Neuron (in vitro differentiated cells): Measurements from ENCODE around the gene VCL.
"Not testable (repeated sequence)": the region's sequence is repeated elsewhere in the genome, so short reads cannot be mapped to it uniquely, and the experiment has no call there.

Experiments used
- H2AFZ ChIP-seq: one replicate; pipeline ENCODE4 v1.6.1; 2013; ENCODE audit warnings: low read depth, mild to moderate bottlenecking, inconsistent platforms, low read length, moderate library complexity
- H3K27me3 ChIP-seq: one replicate; pipeline ENCODE4 v1.6.1; 2013; ENCODE audit warnings: low read length; ENCODE audit not compliant: insufficient read depth
- H3K36me3 ChIP-seq: one replicate; pipeline ENCODE4 v1.6.1; 2013; ENCODE audit warnings: low read length; ENCODE audit not compliant: insufficient read depth
- H3K4me1 ChIP-seq: one replicate; pipeline ENCODE4 v1.6.1; 2013; ENCODE audit warnings: low read length; ENCODE audit not compliant: insufficient read depth
- H3K4me3 ChIP-seq: 2 replicates; pipeline ENCODE4 v1.5.1; 2013; ENCODE audit warnings: mild to moderate bottlenecking, low read length, moderate library complexity
- H3K9me3 ChIP-seq: one replicate; pipeline ENCODE4 v1.6.1; 2013; ENCODE audit warnings: low read length

The VCL gene

DNA sequence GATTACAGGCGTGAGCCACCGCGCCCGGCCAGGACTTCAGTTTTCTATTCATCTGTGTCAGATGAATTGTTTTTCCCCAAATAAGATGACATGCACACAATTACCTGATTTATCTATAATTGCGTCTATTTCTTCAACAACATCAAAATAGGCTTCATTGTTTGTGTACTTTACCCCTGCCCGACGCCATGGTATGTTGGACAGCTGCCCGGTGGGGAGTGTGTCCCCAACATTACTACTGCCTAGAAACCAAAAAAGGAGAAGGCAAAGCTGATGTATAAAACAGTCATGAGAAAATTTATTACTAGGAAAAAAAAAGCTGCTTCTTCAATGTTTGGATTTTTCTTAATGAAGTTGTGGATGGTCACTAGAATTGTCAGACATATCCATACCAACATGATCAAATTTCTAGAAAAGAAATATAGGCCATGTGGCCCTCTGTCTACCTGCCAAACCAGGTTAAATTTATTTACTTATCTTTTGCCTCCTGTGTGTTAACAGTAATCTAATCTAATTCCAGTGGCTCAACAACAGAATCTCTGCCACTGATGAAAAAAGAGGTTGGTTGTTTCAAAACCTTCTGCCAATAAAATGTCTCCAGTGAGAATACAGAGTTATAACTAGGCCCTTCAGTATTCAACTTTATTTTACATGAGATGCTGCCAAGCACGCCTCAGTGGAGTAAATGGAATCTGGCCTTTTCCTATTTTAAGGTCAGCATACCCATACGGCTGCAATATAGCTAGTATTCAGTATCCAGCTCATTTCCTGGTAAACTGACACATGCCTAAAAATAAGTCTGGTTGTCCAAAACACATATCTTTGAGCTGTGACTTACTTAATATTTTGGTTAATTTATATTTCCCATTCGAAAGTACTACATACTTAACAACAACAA lies 136.3 kb downstream of the VCL start:
- Histone ChIP-seq H3K4me3 (no peak overlapping the region), H3K27me3 (no peaks in the 10 kb centered on the region), H3K36me3 (peaks cover 80% of the 10 kb centered on the region), H3K9me3 (peaks cover 2% of the 10 kb centered on the region), H3K4me1 (no peaks in the 10 kb centered on the region), H2AFZ (no peak overlapping the region)

DNA sequence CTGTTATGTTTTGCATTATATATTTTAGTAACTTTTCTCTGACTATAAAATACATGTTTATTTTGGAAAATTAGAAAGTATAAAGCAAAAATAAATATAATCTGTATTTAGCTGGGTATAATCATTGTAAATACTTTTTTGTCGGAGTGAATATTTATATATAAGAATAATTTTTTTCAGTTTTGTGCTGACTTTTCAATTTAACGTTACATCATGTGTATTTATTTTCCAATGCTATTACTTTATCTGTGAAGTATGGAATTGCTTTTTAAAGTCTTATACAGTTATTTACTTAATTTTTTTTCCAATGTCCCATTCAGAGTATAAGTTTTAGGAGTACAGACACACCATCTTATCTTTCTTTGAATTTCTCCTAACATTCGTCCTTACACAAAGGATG lies 137.5 kb downstream of the VCL start:
- Histone ChIP-seq H3K4me1 (no peaks in the 10 kb centered on the region), H2AFZ (no peak overlapping the region), H3K27me3 (no peaks in the 10 kb centered on the region), H3K9me3 (peaks cover 6% of the 10 kb centered on the region), H3K4me3 (no peak overlapping the region), H3K36me3 (peaks cover 72% of the 10 kb centered on the region)

DNA sequence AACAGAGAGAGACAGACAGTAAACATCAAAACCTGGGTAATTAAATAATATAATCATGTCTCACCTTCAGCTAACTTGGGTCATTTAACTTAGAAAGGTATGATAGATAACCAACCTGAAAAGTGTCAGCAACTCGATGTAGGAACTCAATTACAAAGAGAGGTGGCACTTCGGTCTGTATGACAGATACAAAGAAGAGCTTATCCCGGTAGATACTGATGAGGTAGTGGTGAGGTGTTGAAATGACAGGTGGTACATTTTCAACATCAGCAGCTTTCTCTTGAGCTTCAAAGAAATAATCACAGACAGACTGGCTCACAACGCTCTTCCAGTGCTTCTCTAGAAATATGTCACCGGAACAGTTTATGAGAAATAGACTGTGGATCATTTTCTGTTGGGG lies 140.1 kb downstream of the VCL start:
- H2AFZ ChIP-seq = no peak overlapping the region
- peaks cover 66% of the 10 kb centered on the region for H3K36me3 ChIP-seq
- peaks cover 6% of the 10 kb centered on the region for H3K9me3 ChIP-seq
- H3K4me1 ChIP-seq = no peaks in the 10 kb centered on the region
- no peak overlapping the region for H3K4me3 ChIP-seq
- no peaks in the 10 kb centered on the region for H3K27me3 ChIP-seq

DNA sequence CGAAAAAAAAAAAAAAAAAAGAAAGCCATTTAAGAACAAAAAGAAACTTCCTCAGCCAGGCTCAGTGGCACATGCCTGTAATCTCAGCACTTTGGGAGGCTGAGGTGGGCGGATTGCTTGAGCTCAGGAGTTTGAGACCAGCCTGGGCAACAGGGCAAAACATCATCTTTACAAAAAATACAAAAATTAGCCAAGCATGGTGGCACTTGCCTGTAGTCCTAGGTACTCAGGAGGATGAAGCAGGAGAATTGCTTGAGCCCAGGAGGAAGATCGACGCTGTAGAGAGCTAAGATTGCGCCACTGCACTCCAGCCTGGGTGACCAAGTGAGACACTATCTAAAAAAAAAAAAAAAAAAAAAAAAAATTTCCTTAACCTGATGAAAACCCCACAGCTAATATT lies 140.7 kb downstream of the VCL start:
- not testable (repeated sequence) for H3K9me3 ChIP-seq, H3K27me3 ChIP-seq, H3K4me3 ChIP-seq, H2AFZ ChIP-seq, H3K4me1 ChIP-seq
- peaks cover 60% of the 10 kb centered on the region for H3K36me3 ChIP-seq

DNA sequence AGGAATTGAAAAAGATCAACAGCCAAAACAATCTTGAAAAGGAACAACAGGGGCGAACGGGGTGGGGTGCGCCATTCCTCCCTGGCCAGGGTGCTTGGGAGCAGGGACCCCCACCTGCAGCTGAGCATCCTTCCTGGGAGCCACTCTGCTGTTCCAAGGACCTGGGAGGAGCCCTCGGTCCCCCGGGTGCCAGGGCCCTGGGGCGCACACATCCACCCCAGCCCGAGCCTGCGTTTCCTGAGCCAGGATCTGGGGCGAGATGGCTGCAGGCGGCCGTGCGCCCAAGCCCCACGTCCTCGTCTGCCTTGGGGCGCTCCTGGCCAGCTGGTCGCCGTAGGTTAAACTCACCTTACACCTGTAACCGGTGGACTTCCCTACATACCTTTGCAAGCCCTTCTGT lies 142.1 kb downstream of the VCL start:
- H3K27me3 ChIP-seq = no peaks in the 10 kb centered on the region
- H3K9me3 ChIP-seq = peaks cover 6% of the 10 kb centered on the region
- H3K4me1 ChIP-seq = no peaks in the 10 kb centered on the region
- H2AFZ ChIP-seq = no peak overlapping the region
- H3K36me3 ChIP-seq = peaks cover 49% of the 10 kb centered on the region
- H3K4me3 ChIP-seq = no peak overlapping the region

DNA sequence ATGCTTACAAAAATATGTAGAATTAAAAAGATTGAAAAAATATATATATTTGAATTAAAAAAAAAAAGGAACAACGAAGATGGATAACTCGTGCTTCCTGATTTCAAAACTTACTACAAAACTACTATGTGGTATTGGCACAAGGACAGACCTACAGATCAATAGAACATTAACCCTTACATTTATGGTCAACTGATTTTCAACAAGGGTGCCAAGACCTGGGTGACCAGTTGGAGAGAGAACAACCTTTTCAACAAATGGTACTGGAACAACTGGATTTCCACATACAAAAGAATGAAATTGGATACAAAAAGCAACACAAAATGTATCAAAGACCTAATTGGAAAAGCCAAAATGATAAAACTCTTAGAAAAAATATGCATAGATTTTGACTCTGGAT lies 142.6 kb downstream of the VCL start:
- Histone ChIP-seq H3K4me1 (no peaks in the 10 kb centered on the region), H3K9me3 (peaks cover 6% of the 10 kb centered on the region), H3K27me3 (no peaks in the 10 kb centered on the region), H3K36me3 (peaks cover 49% of the 10 kb centered on the region), H3K4me3 (no peak overlapping the region), H2AFZ (no peak overlapping the region)

DNA sequence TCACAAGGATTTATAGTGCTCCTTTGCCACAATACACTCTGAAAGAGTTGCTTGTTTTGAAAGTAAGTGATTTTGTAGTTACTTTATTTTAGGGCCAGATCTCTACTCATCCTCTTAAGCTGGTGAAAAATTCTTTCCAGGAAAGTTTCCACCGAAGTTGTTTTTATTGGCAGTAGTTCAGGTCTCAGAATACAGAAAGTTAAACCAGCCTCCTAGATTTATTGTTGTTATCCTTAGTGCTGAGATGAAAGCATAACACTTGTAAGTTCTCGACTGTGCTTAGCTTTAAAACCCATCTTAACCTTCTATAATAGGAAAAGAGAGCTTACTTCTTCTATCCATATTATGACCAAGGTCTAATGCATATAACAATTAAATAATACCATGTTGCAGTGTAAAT lies 147.2 kb downstream of the VCL start:
- peaks cover 27% of the 10 kb centered on the region for H3K36me3 ChIP-seq
- H3K4me3 ChIP-seq = no peak overlapping the region
- peaks cover under 1% of the 10 kb centered on the region for H3K9me3 ChIP-seq
- no peak overlapping the region for H2AFZ ChIP-seq
- peaks cover 8% of the 10 kb centered on the region for H3K4me1 ChIP-seq
- no peaks in the 10 kb centered on the region for H3K27me3 ChIP-seq

DNA sequence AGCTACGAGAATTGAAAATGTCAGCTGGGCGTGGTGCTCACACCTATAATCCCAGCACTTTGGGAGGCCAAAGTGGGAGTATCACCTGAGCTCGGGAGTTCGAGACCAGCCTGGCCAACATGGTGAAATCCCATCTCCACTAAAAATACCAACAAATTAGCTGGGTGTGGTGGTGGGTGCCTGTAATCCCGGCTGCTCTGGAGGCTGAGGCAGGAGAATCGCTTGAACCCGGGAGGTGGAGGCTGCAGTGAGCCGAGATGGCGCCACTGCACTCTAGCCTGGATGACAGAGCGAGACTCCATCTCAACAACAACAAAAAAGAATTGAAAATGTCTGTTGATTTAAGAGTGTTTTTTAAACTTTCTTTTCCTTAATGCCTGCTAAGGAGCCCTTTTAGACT lies 149.1 kb downstream of the VCL start:
- not testable (repeated sequence) for H3K9me3 ChIP-seq, H3K4me3 ChIP-seq, H2AFZ ChIP-seq, H3K27me3 ChIP-seq
- H3K4me1 ChIP-seq = peaks cover 11% of the 10 kb centered on the region
- H3K36me3 ChIP-seq = peaks cover 22% of the 10 kb centered on the region

DNA sequence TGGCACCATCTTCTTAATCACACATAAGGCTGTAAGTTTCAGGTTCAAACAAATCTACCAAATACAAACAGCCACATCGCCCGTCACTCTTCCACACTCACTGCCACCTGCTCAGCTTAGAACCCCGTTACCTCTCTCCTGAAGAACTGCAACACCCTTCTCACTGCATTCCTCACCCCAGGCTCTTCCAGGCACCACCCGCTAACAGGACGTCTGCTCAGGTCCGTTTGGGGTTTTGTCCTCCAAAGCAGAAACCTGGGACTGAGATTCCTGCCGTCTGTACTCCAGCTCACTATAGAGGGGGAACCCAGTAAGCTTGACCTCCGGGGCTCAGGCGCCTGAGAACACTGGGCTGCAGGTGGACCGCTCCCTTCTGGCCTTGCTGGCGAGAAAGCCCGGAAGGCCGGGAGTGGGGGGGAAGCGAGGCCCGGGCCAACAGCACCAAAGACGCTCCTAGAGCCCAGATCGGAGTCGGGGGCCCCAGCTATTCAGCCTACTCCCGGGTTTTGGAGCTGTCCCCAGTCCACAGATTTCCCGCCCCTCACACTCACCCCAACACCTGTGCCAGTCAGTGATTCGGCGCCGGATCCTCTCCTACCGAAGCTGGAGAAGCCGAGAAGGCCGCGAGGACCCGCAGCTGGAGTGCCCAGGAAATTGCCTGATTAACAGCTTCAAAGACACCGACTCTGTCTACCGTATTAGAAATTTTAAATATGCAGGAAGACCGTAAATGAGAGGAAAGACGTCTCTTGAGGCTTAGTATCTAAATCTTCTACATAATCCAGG lies 152.5 kb downstream of the VCL start, which contains the start of gene AP3M1:
TSS of gene AP3M1 (minus strand) at position 625 of the 786 bp plus-strand sequence. CDS start 12,449 bp downstream, outside the sequence.
- peak within 1 kb of the TSS; percentile 78 for H3K4me3 ChIP-seq
- peaks cover 24% of the 10 kb centered on the region for H3K4me1 ChIP-seq
- H3K36me3 ChIP-seq = peaks cover 15% of the 10 kb centered on the region
- no peaks in the 10 kb centered on the region for H3K27me3 ChIP-seq
- no peaks in the 10 kb centered on the region for H3K9me3 ChIP-seq
- peak within 1 kb of the TSS; percentile 41 for H2AFZ ChIP-seq

DNA sequence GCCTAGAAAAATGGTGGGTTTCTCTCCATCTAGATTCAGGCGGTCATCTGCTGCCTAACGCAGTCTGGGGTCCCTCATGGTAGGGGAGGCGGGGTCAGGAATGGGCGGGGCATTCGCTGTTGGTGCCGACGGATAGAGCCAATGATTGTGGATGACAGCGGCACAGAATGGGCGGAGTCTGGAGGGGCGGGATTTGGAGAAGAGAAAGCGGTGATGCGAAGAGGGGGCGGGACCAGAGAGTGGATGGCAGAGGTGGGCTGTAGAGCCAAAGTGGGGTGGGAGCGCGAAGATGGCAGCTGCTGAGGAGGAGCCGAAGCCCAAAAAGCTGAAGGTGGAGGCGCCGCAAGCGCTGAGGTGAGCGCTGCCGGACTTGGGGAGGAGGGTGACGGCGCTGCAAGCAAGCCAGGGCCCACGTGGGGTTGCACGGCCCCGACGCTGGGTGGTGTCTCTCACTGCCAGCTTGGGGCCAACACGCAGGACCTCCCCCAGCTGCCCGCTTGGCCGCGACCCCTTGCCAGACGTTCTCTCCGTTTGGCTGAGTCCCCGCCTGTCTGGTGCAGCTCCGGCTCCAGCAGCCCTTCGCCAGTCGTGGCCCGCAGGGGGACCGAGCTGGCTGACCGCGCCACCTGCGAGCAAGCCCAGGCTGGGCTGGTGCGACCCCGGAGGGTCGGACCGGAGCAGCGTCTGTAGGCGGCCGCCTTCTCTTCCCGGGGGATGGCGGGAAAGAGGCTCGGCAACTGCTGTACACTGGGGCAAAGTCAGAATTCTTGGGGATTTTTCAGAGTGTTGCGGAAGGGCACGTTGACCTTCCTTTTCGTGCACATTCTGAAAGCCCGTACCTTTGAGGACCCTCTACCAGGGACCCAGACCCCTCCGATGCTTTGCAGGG lies 153.3 kb downstream of the VCL start, which contains the start of gene ADK:
TSS of gene ADK (plus strand) at position 232 of the 889 bp plus-strand sequence. CDS start at position 290, 58 bp downstream.
- Histone ChIP-seq H3K9me3 (no peaks in the 10 kb centered on the region), H2AFZ (peak within 1 kb of the TSS; percentile 41), H3K36me3 (peaks cover 8% of the 10 kb centered on the region), H3K4me1 (peaks cover 24% of the 10 kb centered on the region), H3K27me3 (no peaks in the 10 kb centered on the region), H3K4me3 (peak within 1 kb of the TSS; percentile 78)

DNA sequence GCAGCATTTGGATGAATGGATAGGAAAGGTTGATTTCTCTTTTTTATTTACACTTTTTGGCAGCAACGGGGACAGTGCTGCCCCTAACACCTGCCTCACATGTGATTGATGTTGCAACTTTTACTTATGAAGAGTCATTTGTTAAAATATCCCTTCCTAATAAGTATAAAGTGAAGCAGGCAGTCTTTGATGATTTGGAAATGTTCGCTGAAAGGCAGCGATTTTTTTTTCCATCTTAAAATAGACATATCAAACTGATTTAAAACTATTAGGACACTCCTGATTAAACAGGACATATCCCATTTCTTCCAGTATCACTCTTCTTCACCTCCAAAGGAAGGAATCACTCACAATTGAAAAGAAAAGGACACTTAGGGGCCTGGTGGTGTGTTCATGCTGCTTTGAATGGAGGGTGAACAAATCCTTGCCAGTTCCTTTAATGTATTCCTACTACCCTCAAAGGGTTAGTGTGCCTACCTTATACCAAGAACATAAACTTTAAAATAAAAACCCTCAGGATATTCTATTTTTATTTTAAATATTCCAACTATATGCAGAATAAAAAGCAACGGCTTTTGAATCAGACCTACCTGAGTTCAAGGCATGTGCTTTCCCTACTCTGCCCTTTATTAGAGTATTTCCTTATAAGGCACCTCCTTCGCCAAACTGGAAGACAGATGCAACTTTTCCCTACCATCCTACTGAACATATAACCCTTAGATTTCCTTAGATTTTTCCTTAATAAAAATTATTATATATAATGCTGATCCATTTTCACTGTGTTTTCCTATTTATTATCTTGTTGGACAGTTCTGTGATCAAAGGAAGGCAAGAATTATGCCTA lies 154.2 kb downstream of the VCL start:
- H3K27me3 ChIP-seq = no peaks in the 10 kb centered on the region
- peaks cover 5% of the 10 kb centered on the region for H3K36me3 ChIP-seq
- peaks cover 24% of the 10 kb centered on the region for H3K4me1 ChIP-seq
- peak overlapping the region; percentile 18 for H2AFZ ChIP-seq
- peak overlapping the region; percentile 78 for H3K4me3 ChIP-seq
- no peaks in the 10 kb centered on the region for H3K9me3 ChIP-seq

DNA sequence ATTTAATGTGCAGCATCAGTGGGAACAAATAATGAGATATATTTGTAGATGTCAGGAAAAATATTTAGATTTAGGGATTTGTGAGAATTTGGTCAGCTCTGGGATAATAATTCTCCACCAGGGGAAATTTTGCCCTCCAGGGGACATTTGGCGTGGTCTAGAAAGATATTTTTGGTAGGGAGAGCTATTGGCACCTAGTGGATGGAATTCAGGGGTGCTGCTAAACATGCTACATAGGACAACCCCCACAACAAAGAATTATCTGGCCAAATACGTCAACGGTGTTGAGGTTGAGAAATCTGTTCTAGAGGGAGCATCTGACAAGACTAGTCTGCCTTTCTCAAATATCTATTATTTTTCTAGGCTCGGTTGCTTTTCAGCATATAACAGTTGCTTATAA lies 155.2 kb downstream of the VCL start:
- peak overlapping the region; percentile 78 for H3K4me3 ChIP-seq
- no peaks in the 10 kb centered on the region for H3K27me3 ChIP-seq
- H3K9me3 ChIP-seq = no peaks in the 10 kb centered on the region
- peaks cover 24% of the 10 kb centered on the region for H3K4me1 ChIP-seq
- no peak overlapping the region for H2AFZ ChIP-seq
- peaks cover 2% of the 10 kb centered on the region for H3K36me3 ChIP-seq
